Ovary (tissue), 9 donors: ENCODE data around the gene IL3RA. TPM values are rescaled to one million over a fixed set of nuclear protein-coding genes. Genes with fewer than 3 reads are reported as not detected.

ENCODE experiments used
- DNase-seq, 5 donors: peaks; one replicate each; pipeline ENCODE4 v3.0.0-alpha.2; 2019 to 2020
- H3K27ac ChIP-seq, 2 donors: fragments of 200-600 bp; one replicate each; pipeline versions ENCODE4 v1.5.1 to v1.8.0; 2019 to 2022
- H3K27me3 ChIP-seq: fragments of 200-600 bp; one replicate; pipeline ENCODE4 v1.8.0; 2022
- H3K36me3 ChIP-seq: fragments of 200-600 bp; sonication (generic); one replicate; pipeline ENCODE4 v1.5.1; 2019
- H3K4me1 ChIP-seq: one replicate; pipeline ENCODE4 v1.8.1; 2013; ENCODE audit warnings: mild to moderate bottlenecking, moderate library complexity; ENCODE audit not compliant: insufficient read depth
- H3K4me3 ChIP-seq: fragments of 200-600 bp; sonication (generic); one replicate; pipeline ENCODE4 v1.5.1; 2017
- H3K9me3 ChIP-seq, 2 donors: fragments of 200-600 bp in 1 of 2; sonication (generic) in 1 of 2; one replicate each; pipeline versions ENCODE4 v1.5.1 to v1.8.1; 2013 to 2019; ENCODE audit warnings: mild to moderate bottlenecking in 1 of 2, moderate library complexity in 1 of 2
- CTCF ChIP-seq, 3 donors: fragments of 450-650 bp in 2 of 3; fragments of 200-600 bp in 1 of 3; IDR thresholded peaks; one replicate each; pipeline versions ENCODE4 v1.5.1 to v1.8.0; 2016 to 2022; ENCODE audit warnings: antibody characterized with exemption in 3 of 3, mild to moderate bottlenecking in 1 of 3
- EP300 ChIP-seq: sonication (generic); formaldehyde crosslinking; IDR thresholded peaks from one replicate; pipeline ENCODE4 v1.6.1; 2017; ENCODE audit warnings: antibody characterized with exemption
- POLR2A ChIP-seq: fragments of 450-650 bp; IDR thresholded peaks from one replicate; pipeline ENCODE4 v1.6.1; 2017; ENCODE audit warnings: antibody characterized with exemption, mild to moderate bottlenecking, moderate library complexity
- WGBS, 3 donors: extraction: QIAGEN DNeasy Blood & Tissue Kit in 1 of 3; methylation state at CpG; one replicate each; pipeline versions ENCODE4 v1.1.5 to v1.1.7; 2013 to 2017; 5-methylcytosine and 5-hydroxymethylcytosine counted together
- intact Hi-C, 4 donors: fragments of 100-400 bp; cut with DNase I; formaldehyde crosslinking; loops; one replicate each; pipeline versions ENCODE4 v1.11.0 to v1.15.1; 2022 to 2023
- polyA plus RNA-seq, 2 donors: library from polyadenylated mRNA; stranded (reverse); fragments of 200-250 nt in 1 of 2; fragments of 350-450 nt in 1 of 2; fragmentation: Illumina TruSeq in 1 of 2; extraction: RNeasy Lipid Tissue Mini Kit (QIAGEN cat#74804) in 1 of 2; gene quantifications; one replicate each; pipeline ENCODE4 v1.2.3, GENCODE V29; 2013 to 2014
- total RNA-seq, 7 donors: library from RNA; depleted of rRNA in 2 of 7; stranded (reverse); fragments of >200 nt in 2 of 7; fragmentation: NEBNext Ultra II Directional in 3 of 7; extraction: Animal tissue kit (Norgen Biotek cat#: 25700) in 3 of 7; gene quantifications; one replicate each; pipeline versions ENCODE4 v1.1.0 to v1.2.4, GENCODE V29; 2016 to 2023
- donor health status: DM: no; HTN: no; CAD: no; lungs with moderate emphysema.
- donor health status: DM: no; HTN: no; CAD: no.
- donor health status: Bipolar disorder and iron deficiency.
- donor health status: DM: yes; HTN: yes; CAD: no.
- donor health status: DM: no; HTN: no; CAD: no.
- donor health status: DM: yes; HTN: yes; CAD: no.

IL3RA gene
- total and polyA plus RNA-seq, 9 donors: 0.12 to 5.1 (median 2.0) TPM

DNA sequence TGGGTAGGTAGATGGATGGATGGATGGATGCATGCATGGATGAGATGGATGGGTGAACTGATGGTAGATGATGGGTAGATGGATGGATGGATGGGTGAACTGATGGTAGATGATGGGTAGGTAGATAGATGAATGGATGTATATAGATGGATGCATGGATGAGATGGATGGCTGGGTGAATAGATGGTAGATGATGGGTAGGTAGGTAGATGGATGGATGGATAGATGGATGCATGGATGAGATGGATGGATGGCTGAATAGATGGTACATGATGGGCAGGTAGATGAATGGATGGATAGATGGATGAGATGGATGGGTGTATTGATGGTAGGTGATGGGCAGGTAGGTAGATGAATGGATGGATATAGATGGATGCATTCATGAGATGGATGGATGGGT lies 70.5 kb downstream of the IL3RA start:
- H3K27ac ChIP-seq: no peak overlapping the region
- H3K27me3 ChIP-seq: no peaks in the 10 kb centered on the region
- intact Hi-C loops: no loop called here
- no peak for DNase-seq
- TF ChIP-seq POLR2A (no peak), CTCF (IDR thresholded peaks at IDR 0.05) (no peak), EP300 (no peak)
- no peak overlapping the region for H3K4me3 ChIP-seq
- peaks cover 0 to 3% of the 10 kb centered on the region in 2 donors for H3K9me3 ChIP-seq
- H3K4me1 ChIP-seq: no peaks in the 10 kb centered on the region
- H3K36me3 ChIP-seq: no peaks in the 10 kb centered on the region

DNA sequence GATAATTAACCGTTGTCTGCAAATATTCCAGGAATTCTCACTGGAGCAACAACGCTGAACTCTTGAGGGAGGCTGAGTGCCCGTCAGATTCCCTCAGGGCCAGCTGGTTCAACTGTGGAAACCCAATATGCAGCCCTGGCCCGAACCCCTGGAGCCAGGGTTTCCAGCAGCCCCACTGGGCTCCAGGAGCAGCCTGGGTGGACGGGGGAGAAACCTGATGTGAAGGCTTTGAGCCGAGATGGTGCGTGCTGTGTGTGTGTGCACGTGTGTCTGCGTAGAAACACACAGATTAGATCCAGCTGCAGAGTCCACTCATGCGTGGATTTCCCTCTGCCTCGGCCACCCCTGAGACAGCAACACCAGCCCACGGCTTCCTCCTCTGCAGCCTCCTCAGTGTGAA lies 74.7 kb downstream of the IL3RA start:
- DNase-seq: peak in 1 of 5 donors; percentile 28

DNA sequence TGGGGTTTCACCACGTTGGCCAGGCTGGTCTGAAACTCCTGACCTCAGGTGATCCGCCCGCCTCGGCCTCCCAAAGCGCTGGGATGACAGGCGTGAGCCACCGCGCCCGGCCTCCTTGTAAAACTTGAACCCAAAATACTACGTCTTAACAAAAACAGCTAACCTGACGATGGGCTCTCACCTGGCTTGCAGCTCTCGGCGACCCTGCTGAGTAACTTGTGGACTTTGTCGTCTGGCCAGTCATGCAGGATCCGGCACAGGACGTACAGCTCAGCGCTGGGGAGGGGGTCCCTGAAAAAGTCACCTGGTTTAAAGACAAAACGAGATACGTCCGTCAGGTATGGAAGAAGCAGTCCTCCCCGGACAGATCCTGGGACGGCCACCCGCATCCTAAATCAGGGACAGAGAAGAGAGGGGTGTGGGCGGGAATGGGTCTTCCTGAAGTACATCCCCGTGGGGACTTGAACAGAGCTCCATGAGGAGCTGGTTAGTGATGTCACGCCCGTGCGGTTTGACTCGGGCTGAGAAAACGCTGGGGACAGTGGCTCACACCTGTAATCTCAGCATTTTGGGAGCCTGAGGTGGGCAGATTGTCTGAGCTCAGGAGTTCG lies 76.1 kb downstream of the IL3RA start:
- Histone ChIP-seq H3K4me3 (no peak overlapping the region), H3K27ac (no peak overlapping the region), H3K36me3 (no peaks in the 10 kb centered on the region), H3K4me1 (no peaks in the 10 kb centered on the region), H3K9me3 (no peaks in the 10 kb centered on the region), H3K27me3 (no peaks in the 10 kb centered on the region)
- DNase-seq: peak in 1 of 5 donors; percentile 30
- TF ChIP-seq CTCF (IDR thresholded peaks at IDR 0.05) (no peak), EP300 (no peak), POLR2A (no peak)
- intact Hi-C loops: no loop called here
- 86 to 93% (median 90%) methylated on average over 30 to 31 of the region's 31 CpGs for WGBS, 3 donors

More for the DNA sequence above, 74.7 kb downstream of the IL3RA start:
- H3K36me3 ChIP-seq: no peaks in the 10 kb centered on the region
- H3K4me1 ChIP-seq: no peaks in the 10 kb centered on the region
- 52 to 67% (median 55%) methylated on average over 11 to 12 of the region's 12 CpGs for WGBS, 3 donors
- H3K9me3 ChIP-seq: no peaks in the 10 kb centered on the region
- intact Hi-C loops: no loop called here
- H3K27me3 ChIP-seq: no peaks in the 10 kb centered on the region
- TF ChIP-seq POLR2A (no peak), CTCF (IDR thresholded peaks at IDR 0.05) (no peak), EP300 (no peak)
- H3K4me3 ChIP-seq: no peak overlapping the region
- no peak overlapping the region for H3K27ac ChIP-seq

- H3K4me3 ChIP-seq: no peak overlapping the region
- 64 to 70% (median 66%) methylated on average over 15 of the region's 15 CpGs for WGBS, 3 donors
- intact Hi-C loops: no loop called here
- no peaks in the 10 kb centered on the region for H3K9me3 ChIP-seq
- H3K4me1 ChIP-seq: no peaks in the 10 kb centered on the region
- H3K27ac ChIP-seq: no peak overlapping the region
- H3K36me3 ChIP-seq: no peaks in the 10 kb centered on the region
- peak in 1 of 5 donors; percentile 7 for DNase-seq
- H3K27me3 ChIP-seq: no peaks in the 10 kb centered on the region
- TF ChIP-seq CTCF (IDR thresholded peaks at IDR 0.05) (no peak), POLR2A (no peak), EP300 (no peak)
Measured at GRCh38 chrX:1416327-1416784, 79.8 kb downstream of the IL3RA start.
